GM23248 (cell line): Measurements from ENCODE around the gene ABCB9. TPM values are rescaled to one million over a fixed set of nuclear protein-coding genes. Genes with fewer than 3 reads are reported as not detected.

ENCODE experiments used
- DNase-seq: peaks from one replicate; pipeline ENCODE4 v3.0.0-alpha.2; 2015
- H2AFZ ChIP-seq: fragments of 200-600 bp; sonication (generic); 2 replicates; pipeline ENCODE4 v1.6.1; 2016; ENCODE audit warnings: antibody characterized with exemption
- H3F3A ChIP-seq: fragments of 200-600 bp; sonication (generic); 2 replicates; pipeline ENCODE4 v1.6.1; 2016; ENCODE audit warnings: mild to moderate bottlenecking, antibody characterized with exemption, mixed run types; ENCODE audit not compliant: insufficient read depth
- H3K27ac ChIP-seq: fragments of 200-600 bp; sonication (generic); 2 replicates; pipeline ENCODE4 v1.5.1; 2016; ENCODE audit warnings: mild to moderate bottlenecking
- H3K27me3 ChIP-seq: fragments of 200-600 bp; sonication (generic); replicated peaks from 2 replicates; pipeline ENCODE4 v1.6.1; 2016; ENCODE audit warnings: mild to moderate bottlenecking; ENCODE audit not compliant: insufficient read depth
- H3K36me3 ChIP-seq: fragments of 200-600 bp; sonication (generic); 2 replicates; pipeline ENCODE4 v1.6.1; 2016; ENCODE audit warnings: low read depth, mild to moderate bottlenecking
- H3K4me1 ChIP-seq: fragments of 200-600 bp; sonication (generic); 2 replicates; pipeline ENCODE4 v1.6.1; 2016; ENCODE audit warnings: mild to moderate bottlenecking; ENCODE audit not compliant: insufficient read depth
- H3K4me2 ChIP-seq: fragments of 200-600 bp; sonication (generic); one replicate; pipeline ENCODE4 v1.6.1; 2016; ENCODE audit warnings: mild to moderate bottlenecking; ENCODE audit not compliant: unreplicated experiment
- H3K4me3 ChIP-seq: fragments of 200-600 bp; sonication (generic); 2 replicates; pipeline ENCODE4 v1.5.1; 2016; ENCODE audit warnings: mild to moderate bottlenecking
- H3K79me2 ChIP-seq: fragments of 200-600 bp; sonication (generic); 2 replicates; pipeline ENCODE4 v1.6.1; 2016; ENCODE audit warnings: mild to moderate bottlenecking; ENCODE audit not compliant: insufficient read depth
- H3K9ac ChIP-seq: fragments of 200-600 bp; sonication (generic); 2 replicates; pipeline ENCODE4 v1.6.1; 2016; ENCODE audit warnings: mild to moderate bottlenecking
- H3K9me2 ChIP-seq: fragments of 200-600 bp; sonication (generic); 2 replicates; pipeline ENCODE4 v1.6.1; 2016; ENCODE audit warnings: mixed run types, mild to moderate bottlenecking, moderate library complexity; ENCODE audit not compliant: insufficient read depth
- H3K9me3 ChIP-seq: fragments of 200-600 bp; sonication (generic); one replicate; pipeline ENCODE4 v1.6.1; 2017; ENCODE audit warnings: low read depth
- H4K20me1 ChIP-seq: fragments of 200-600 bp; sonication (generic); 2 replicates; pipeline ENCODE4 v1.6.0; 2016; ENCODE audit not compliant: insufficient read depth
- EZH2 ChIP-seq: fragments of 200-600 bp; sonication (generic); IDR thresholded peaks from 2 replicates; pipeline ENCODE4 v1.6.1; 2018; ENCODE audit warnings: antibody characterized with exemption, mild to moderate bottlenecking; ENCODE audit not compliant: insufficient read depth, poor library complexity, severe bottlenecking
- EZH2phosphoT487 ChIP-seq: fragments of 200-600 bp; sonication (generic); IDR thresholded peaks from 2 replicates; pipeline ENCODE4 v1.6.1; 2018; ENCODE audit warnings: antibody characterized with exemption, moderate library complexity, mild to moderate bottlenecking, low read depth; ENCODE audit not compliant: insufficient read depth
- WGBS, 2 experiments: methylation state at CpG; one replicate each; pipeline ENCODE4 v1.1.6; 2015 to 2017; ENCODE audit warnings: low lambda C conversion rate in 2 of 2, low coverage in 1 of 2; ENCODE audit errors: missing lambda C conversion rate in 2 of 2; 5-methylcytosine and 5-hydroxymethylcytosine counted together
- in situ Hi-C: fragments of 300-500 bp; cut with MboI; formaldehyde crosslinking; loops from 2 replicates; pipeline ENCODE4 v1.15.0; 2020
- polyA plus RNA-seq: library from polyadenylated mRNA; unstranded; fragments of >200 nt; fragmentation: Nextera tagmentation; extraction: Ambion mirVana; gene quantifications from 2 replicates; pipeline ENCODE4 v1.2.1, GENCODE V29; 2016
- total RNA-seq: library from RNA; depleted of rRNA; stranded (reverse); fragments of >200 nt; shearing (Covaris generic); gene quantifications from 2 replicates; pipeline ENCODE4 v1.2.3, GENCODE V29; 2014

The ABCB9 gene
- total and polyA plus RNA-seq, 2 experiments from 2014 or later, result 2.2 to 4.4 TPM

- H3K79me2 ChIP-seq, result no peaks in the 10 kb centered on the region
- no peak overlapping the region for H3K9ac ChIP-seq
- H3K4me1 ChIP-seq, result no peaks in the 10 kb centered on the region
- H3K9me3 ChIP-seq, result no peaks in the 10 kb centered on the region
- no peaks in the 10 kb centered on the region for H4K20me1 ChIP-seq
- H3K27me3 ChIP-seq, result no peaks in the 10 kb centered on the region
- H3K9me2 ChIP-seq, result no peaks in the 10 kb centered on the region
- in situ Hi-C loops, result no loop called here
- no peak overlapping the region for H3K4me2 ChIP-seq
- no peaks in the 10 kb centered on the region; the same call in 1 of the 2 replicates for H3F3A ChIP-seq
- 88 to 90% methylated on average over 4 of the region's 4 CpGs for WGBS, 2 experiments
- no peak for DNase-seq
- no peak for TF ChIP-seq EZH2
- no peak for TF ChIP-seq EZH2phosphoT487
- no peak overlapping the region for H2AFZ ChIP-seq
- H3K4me3 ChIP-seq, result no peak overlapping the region
- H3K27ac ChIP-seq, result no peak overlapping the region
- no peaks in the 10 kb centered on the region for H3K36me3 ChIP-seq
Measured at GRCh38 chr12:123010681-123011080, 44.4 kb upstream of the ABCB9 start.

- H3K27ac ChIP-seq, result no peak overlapping the region
- no peak overlapping the region for H3K9ac ChIP-seq
- H2AFZ ChIP-seq, result no peak overlapping the region
- H3F3A ChIP-seq, result no peaks in the 10 kb centered on the region; the same call in 1 of the 2 replicates
- TF ChIP-seq EZH2, result no peak
- TF ChIP-seq EZH2phosphoT487, result no peak
- H3K27me3 ChIP-seq, result no peaks in the 10 kb centered on the region
- H3K9me3 ChIP-seq, result no peaks in the 10 kb centered on the region
- WGBS, 2 experiments, result 80 to 92% methylated on average over 1 of the region's 1 CpG
- in situ Hi-C loops, result no loop called here
- H4K20me1 ChIP-seq, result no peaks in the 10 kb centered on the region
- H3K9me2 ChIP-seq, result no peaks in the 10 kb centered on the region
- no peak overlapping the region for H3K4me2 ChIP-seq
- no peak for DNase-seq
- H3K4me1 ChIP-seq, result no peaks in the 10 kb centered on the region
- no peak overlapping the region for H3K4me3 ChIP-seq
- no peaks in the 10 kb centered on the region for H3K36me3 ChIP-seq
- H3K79me2 ChIP-seq, result no peaks in the 10 kb centered on the region
Measured at GRCh38 chr12:123010110-123010509, 43.8 kb upstream of the ABCB9 start.

- no peak overlapping the region for H3K4me2 ChIP-seq
- in situ Hi-C loops, result no loop called here
- H3K27ac ChIP-seq, result no peak overlapping the region
- no peaks in the 10 kb centered on the region for H3K79me2 ChIP-seq
- 83 to 85% methylated on average over 12 of the region's 12 CpGs for WGBS, 2 experiments
- DNase-seq, result peak; percentile 38
- no peaks in the 10 kb centered on the region for H3K9me3 ChIP-seq
- no peak overlapping the region for H2AFZ ChIP-seq
- no peaks in the 10 kb centered on the region for H3K27me3 ChIP-seq
- no peaks in the 10 kb centered on the region; the same call in 1 of the 2 replicates for H3F3A ChIP-seq
- H3K4me3 ChIP-seq, result no peak overlapping the region
- no peaks in the 10 kb centered on the region for H3K4me1 ChIP-seq
- H3K9ac ChIP-seq, result no peak overlapping the region
- TF ChIP-seq EZH2, result no peak
- TF ChIP-seq EZH2phosphoT487, result no peak
- no peaks in the 10 kb centered on the region for H4K20me1 ChIP-seq
- H3K9me2 ChIP-seq, result no peaks in the 10 kb centered on the region
- H3K36me3 ChIP-seq, result no peaks in the 10 kb centered on the region
Measured at GRCh38 chr12:123006977-123007376, 40.7 kb upstream of the ABCB9 start.

DNA sequence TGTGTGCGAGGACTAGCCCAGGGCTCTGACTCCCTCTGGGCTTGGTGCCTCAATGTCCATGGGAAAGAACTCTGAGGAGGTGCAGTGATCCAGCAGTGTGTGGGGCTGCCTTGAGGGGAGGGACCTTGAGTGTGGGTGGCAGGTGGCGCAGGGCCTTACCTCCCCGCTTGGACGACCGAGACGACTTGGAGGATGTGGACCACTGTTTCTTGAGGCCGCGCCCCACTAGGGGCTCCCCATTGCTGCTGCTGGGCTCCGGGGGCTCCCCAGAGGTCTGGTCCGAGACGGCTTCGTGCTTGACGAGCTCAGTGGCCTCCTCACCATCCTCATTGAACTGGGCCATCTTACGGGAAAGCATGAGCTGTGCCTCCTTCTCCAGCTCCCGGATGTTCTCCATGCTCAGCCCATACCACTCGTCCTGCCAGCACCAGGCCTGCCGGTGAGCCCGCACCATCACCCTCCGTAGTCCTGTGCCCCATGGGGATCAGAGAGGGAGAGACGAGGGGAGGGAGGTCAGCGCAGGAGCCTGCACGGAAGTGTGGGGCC is 38.9 kb upstream of the ABCB9 start:
- in situ Hi-C loops, result no loop called here
- no peaks in the 10 kb centered on the region; the same call in 1 of the 2 replicates for H3F3A ChIP-seq
- no peak overlapping the region for H3K4me2 ChIP-seq
- no peak overlapping the region for H3K9ac ChIP-seq
- H3K27ac ChIP-seq, result no peak overlapping the region
- no peak for TF ChIP-seq EZH2phosphoT487
- no peak for TF ChIP-seq EZH2
- H3K4me3 ChIP-seq, result no peak overlapping the region
- no peaks in the 10 kb centered on the region for H4K20me1 ChIP-seq
- H3K36me3 ChIP-seq, result no peaks in the 10 kb centered on the region
- 91 to 92% methylated on average over 15 to 20 of the region's 22 CpGs for WGBS, 2 experiments
- DNase-seq, result no peak
- no peaks in the 10 kb centered on the region for H3K4me1 ChIP-seq
- H3K9me2 ChIP-seq, result no peaks in the 10 kb centered on the region
- H3K9me3 ChIP-seq, result no peaks in the 10 kb centered on the region
- no peaks in the 10 kb centered on the region for H3K79me2 ChIP-seq
- H2AFZ ChIP-seq, result no peak overlapping the region
- no peaks in the 10 kb centered on the region for H3K27me3 ChIP-seq
